NCI-H146 treated with DMSO at 0.1 percent for 48 hours (cell line): ENCODE results near the gene FNDC3A.
"Not testable (repeated sequence)": the region's sequence is repeated elsewhere in the genome, so short reads cannot be mapped to it uniquely, and the experiment has no call there.

Experiments
- DNase-seq: peaks from one replicate; lab custom pipeline; 2025; ENCODE audit not compliant: unreplicated experiment; lab: John Stamatoyannopoulos, UW

The FNDC3A gene

DNA sequence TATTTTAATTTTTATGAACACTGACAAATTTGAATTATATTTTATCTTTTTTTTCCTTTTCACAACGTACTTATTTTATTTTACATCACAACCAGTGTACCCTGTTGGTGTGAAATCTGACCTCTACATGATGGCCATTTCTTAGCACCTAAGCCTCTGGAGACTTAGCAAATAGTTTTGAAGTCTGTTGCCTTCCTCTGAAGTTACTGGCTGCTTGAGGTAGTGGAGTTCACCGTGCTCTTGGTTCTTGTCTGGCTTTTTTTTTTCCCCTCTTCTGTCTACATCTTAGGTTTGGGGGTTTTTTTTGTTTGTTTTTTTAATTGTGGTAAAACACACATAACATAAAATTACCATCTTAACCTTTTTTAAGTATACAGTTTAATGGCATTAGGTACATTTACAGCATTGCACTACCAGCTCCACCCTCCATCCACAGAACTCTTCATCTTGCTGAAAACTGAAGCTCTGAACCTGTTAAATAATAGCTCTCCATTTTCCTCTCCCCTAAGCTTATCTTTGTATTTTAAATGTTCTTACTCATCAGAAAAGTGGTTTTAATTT, 150.3 kb downstream of the FNDC3A start:
- no peak for DNase-seq

DNA sequence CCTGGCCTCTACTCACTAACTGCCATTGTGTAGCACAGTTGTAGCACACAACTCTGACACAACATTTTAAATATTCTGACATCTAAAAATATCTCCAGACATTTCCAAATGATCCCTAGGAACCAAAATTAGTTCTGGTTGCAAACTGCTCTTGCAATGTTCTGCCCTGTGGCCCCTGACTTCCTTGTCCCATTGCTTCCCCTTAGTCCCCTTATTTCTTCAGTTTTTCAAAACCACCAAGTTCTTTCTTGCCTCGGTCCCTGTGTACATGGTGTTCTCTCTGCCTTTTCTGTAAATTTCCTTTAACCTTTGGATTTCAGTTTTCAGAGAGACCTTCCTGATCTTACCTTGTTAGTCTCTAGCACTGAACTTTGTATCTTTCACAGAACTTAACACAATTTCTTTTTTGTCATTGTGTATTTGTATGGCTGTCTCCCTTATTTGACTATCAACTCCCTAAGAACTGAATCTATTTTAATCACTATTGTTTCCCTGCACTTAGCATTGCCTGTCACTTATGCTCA, 156.8 kb downstream of the FNDC3A start:
- no peak for DNase-seq

DNA sequence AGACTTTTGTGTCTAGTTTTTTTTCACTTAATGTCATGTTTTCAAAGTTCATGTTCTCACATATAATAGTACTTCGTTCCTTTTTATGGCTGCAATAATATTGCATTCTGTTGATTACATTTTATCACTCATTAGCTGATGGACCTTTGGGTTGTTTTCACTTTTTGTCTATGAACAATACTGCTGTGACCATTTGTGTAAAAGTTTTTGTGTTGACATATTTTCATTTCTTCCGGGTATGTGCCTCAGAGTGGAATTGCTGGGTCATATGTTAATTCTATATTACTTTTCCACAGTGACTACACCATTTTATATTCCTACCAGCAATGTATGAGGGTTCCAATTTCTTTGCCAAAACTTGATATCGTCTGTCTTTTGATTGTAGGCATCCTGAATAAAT, 158.6 kb downstream of the FNDC3A start:
- DNase-seq, result no peak

DNA sequence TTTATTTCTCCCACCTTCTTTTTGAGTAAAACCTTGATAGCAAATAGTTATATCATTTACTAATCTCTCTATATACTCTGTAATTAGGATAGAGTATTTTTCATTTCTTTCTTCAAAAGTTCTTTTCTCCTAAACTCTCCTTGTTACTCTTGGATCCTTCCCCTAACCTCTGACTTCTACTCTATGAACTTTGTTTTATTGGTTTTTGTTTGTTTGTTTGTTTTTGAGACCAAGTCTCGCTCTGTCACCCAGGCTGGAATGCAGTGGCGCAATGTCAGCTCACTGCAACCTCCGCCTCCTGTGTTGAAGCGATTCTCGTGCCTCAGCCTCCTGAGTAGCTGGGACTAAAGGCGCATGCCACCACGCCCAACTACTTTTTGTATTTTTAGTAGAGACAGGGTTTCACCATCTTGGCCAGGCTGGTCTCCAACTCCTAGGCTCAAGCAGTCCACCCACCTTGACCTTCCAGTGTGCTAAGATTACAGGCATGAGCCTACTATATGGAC, 161.5 kb downstream of the FNDC3A start:
- not testable (repeated sequence) for DNase-seq

DNA sequence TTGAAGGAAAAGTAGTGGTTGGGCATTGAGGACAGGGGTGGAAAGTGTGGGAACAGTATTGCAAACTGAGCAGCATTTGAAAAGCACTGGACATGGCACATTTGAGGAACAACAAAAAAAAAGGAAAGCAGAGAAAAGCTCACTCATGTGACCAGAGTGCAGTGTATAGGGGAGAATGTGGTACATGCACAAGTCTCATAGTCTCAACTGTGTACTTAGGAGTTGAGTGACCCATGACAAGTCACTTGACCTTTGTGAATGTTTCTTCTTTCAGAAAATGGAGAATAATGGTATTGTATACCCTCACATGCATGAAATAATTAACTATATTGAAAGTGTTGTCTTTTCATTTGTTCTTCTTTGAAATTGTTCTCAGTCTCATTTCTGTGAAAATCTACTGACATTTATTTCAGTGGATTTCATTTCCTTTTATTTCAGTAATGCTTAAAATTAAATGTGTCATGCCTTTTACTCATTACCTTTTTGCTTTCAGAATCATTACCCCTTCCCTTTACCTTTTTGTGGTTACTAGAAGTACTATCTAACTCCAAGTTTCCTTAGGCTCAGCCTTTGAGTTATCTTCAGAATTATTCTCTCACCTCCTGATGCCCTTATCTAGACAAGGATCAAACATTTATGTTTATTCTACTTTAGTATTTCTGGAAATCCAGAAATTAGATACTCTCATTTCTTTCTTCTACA, 165.3 kb downstream of the FNDC3A start:
- no peak for DNase-seq

DNA sequence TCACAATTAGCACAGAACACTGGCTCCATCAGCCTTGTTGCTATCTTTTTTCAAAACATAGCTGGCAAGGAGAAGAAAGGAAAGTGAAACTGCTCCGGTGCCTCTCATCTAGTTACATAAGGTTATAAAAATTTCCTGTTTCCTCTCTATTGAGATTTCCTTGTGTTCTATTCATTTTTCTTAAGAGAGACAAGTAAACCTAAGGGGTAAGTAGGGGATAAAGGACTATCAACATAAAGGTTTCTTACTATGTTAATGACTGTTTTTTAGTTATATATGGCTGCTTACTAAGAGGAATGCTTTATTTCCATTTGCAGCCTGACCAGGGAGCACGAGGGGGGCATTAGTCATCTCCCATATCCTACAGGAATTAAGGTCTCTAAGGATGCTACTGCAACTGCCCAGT, 171.2 kb downstream of the FNDC3A start:
- DNase-seq, result no peak

DNA sequence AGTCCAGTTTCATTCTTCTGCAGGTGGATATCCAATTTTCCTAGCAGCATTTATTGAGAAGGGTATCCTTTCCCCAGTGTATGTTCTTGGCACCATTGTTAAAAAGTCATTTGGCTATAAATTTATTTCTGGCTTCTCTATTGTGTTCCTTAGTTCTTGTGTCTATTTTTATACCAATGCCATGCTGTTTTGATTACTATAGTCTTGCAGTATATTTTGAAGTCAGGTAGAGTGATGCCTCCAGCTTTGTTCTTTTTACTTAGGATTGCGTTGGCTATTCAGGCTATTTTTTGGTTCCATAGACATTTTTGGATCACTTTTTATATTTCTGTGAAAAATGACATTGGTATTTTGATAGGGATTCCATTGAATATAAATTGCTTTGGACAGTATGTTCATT, 172.7 kb downstream of the FNDC3A start:
- no peak for DNase-seq

DNA sequence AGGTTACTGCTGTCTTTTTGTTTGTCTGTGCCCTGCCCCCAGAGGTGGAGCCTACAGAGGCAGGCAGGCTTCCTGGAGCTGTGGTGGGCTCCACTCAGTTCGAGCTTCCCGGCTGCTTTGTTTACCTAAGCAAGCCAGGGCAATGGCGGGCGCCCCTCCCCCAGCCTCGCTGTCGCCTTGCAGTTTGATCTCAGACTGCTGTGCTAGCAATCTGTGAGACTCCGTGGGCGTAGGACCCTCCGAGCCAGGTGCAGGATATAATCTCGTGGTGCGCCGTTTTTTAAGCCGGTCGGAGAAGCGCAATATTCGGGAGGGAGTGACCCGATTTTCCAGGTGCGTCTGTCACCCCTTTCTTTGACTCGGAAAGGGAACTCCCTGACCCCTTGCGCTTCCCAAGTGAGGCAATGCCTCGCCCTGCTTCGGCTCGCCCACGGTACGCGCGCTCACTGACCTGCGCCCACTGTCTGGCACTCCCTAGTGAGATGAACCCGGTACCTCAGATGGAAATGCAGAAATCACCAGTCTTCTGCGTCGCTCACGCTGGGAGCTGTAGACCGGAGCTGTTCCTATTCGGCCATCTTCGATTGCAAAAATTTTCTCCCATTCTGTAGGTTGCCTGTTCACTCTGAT, 182.4 kb downstream of the FNDC3A start:
- not testable (repeated sequence) for DNase-seq

DNA sequence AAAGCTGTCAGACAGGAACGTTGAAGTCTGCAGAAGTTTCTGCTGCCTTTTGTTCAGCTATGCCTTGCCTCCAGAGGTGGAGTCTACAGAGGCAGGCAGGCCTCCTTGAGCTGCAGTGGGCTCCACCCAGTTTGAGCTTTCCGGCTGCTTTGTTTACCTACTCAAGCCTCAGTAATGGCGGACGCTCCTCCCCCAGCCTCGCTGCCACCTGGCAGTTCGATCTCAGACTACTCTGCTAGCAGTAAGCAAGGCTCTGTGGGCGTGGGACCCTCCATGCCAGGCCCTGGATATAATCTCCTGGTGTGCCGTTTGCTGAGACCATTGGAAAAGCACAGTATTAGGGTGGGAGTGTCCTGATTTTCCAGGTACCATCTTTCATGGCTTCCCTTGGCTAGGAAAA, 187.4 kb downstream of the FNDC3A start:
- DNase-seq, result not testable (repeated sequence)

DNA sequence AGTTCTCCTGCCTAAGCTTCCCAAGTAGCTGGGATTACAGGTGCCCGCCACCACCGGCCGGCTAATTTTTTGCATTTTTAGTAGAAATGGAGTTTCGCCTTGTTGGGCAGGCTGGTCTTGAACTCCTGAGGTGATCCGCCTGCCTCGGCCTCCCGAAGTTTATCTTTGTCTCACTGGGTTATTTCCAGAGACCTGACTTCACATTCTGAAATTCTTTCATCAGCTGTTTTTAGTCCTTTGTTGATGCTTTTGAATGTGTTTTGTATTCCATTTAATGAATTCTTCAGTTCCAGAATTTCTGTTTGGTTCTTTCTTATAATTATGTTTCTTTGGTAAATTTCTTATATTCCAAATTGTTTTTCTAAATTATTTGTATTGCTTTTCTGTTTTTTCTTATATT, 189.0 kb downstream of the FNDC3A start:
- DNase-seq, result no peak

DNA sequence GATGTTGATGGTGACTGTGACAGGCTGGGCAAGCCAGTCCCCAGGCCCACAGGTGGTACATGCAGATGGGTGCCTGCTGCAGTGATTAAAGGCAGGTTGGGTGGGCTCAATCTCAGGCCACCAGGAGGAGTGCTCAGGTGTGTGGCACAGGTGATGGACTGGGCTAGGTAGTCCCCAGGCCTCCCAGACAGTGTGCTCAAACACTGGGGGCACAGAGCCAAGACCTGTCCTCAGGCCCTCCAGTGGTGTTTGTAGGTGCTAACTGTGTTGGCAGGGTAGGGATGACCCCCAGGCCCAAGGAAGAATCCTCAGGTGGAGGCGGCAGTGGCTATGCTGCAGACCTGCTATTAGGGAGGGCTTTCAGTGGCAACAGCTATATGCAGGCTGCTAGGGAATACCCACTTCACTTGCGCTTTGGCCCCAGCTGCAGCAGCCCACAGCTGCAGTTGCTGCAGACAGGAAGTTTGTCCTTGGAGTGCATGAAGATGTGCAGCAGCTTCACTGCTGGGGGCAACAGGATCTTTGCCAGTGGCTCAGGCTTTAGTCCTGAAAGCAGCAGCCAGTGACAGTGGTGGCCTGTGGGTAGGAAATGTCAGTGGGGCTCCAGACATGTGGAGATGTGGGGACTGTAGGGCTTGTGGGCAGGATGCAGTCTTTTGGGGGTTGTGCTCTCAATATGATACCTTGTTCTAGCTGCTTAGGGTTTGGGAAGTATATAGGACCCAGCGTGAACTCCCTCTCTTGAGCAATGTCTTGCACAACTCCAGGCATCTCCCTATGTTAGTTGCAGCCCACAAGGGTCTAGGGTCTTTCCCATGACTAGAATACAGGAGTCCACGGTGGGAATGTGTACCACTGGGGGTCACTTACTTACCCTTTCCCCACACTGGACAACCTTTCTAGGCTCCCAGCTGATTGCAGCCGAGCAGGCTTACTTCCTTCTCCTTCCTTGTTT, 190.4 kb downstream of the FNDC3A start:
- no peak for DNase-seq

DNA sequence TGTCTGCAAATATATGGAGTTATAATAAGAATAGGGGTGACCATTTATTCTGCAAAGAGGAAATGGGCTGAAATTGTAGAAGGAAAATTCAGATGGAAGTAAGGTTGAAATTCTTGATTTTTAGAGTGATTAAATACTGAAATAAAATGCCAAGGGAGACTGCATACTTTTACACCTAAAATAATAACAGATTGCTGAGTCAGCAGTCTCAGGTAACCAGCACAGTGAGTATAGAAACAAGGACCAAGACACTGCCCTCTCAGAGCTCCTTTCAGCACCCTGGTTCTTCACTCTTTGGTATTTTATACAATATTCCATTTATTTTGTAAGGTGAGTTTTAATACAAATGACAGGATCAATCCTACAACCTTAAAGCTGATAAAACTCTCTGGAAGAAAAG, 195.6 kb downstream of the FNDC3A start:
- no peak for DNase-seq

DNA sequence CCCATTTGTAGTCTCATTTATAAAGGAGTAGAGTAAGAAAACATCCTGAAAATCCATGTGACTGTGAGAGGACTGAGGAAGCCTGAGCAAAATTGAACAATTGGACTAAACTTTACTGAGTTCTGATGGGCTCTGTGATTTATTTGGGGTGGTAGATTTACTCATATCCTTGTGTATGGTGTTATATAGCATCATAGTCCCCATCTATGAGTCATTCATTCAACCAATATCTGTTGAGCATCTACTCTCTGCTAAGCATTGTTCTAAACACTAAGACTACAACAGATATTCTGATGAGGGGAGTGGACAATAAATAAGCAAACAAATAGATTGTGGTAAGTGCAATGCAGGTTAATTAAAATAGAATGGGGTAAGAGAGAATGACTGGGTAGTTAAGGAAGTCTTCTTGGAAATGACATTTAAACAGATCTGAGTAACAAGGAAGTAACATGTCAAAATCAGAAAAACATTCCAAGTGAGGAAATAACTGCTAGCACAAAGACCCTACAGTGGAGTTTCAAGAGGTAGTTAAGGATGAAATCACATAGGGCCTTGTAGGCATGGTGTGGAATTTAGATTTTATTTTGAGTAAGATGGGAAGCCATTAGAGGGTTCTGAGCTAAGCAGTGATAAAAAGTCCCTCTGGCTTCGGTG, 208.1 kb downstream of the FNDC3A start:
- DNase-seq, result no peak

DNA sequence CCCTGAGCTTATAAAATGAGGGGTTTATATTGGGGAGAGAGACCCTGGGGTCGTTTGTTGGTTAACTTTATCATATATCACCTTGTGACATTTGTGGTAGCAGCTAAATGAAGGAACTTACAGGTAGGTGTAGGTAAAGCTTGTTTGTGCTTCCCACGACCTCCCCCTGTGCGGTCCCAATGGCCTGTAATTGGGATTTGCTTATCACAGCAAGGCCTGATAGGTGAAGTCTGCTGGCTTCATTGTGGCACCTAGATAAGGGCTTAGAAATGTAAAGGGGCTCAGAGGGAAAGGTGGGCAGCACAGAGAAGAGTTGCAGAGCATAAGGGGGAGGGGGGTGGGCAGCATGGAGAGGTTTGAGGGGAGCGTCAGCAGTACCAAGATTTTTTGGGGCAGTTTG, 208.9 kb downstream of the FNDC3A start:
- no peak for DNase-seq

DNA sequence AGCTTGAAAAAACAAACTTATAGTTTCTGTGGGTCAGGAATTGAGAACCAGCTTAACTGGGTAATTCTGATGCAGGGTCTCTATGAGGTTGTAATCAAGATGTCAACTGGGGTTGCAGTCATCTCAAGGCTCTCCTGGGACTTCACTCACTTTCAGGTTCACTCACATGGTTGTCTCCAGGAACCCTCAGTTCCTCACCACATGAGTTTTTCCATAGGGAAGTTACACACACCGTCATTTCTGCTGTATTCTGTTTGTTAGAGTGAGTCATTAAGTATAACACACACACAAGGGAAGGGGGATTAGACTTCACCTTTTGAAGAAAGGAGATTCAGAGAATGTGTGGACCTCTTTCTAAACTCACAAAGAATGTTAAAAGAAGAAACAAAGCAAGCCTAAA, 209.6 kb downstream of the FNDC3A start:
- no peak for DNase-seq

DNA sequence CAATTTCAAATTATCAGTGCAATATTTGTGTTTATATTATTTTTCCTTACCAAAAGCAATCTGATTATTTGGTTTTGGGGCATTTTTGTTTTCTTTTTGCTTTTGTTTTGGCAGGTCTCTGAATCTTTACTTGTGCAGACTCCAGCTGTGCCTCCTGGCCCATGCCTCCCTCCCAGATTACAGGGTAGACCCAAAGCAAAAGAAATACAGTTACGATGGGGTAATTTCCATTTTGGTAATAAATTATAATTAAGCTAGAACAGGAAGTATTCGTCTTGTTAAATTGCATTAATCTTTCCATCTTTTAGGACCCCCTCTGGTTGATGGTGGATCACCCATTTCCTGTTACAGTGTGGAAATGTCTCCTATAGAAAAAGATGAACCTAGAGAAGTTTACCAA, 215.2 kb downstream of the FNDC3A start:
- no peak for DNase-seq

DNA sequence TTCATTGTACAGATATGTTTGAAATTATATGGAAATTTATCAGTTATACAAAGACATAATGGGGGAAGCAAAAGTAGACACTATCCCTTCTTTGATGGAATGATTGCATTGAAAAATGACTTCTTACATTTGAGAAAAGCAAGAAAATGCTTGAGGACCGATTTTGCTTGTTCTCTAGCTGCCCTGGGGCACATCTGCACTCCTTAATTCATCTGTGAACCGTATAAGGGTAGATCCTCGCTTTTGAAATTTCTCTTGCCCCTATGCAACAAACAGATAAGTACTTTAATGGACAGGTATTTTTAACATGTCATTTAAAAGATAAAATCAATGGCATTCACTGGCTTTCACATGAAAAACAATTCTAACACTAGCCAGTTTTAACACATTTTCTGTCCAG, 230.9 kb downstream of the FNDC3A start:
- no peak for DNase-seq

DNA sequence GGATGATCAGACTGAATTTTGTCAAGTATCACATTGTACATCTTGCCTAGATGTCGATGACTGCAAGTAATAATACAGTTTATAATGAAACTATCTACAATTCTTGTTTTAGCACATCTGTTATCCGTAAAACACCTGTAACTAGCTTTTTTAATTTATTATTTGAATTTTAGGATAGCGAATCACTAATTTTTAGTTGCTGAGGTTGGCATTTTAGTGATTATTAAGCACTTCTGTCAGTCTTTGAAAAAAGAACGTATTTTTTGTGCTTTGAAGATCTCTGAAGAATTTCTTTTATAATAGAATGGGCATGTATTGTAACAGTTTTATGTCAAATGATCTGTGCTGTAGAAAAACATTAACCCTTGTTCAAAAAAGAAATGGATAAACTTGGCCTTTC, 232.9 kb downstream of the FNDC3A start:
- no peak for DNase-seq

DNA sequence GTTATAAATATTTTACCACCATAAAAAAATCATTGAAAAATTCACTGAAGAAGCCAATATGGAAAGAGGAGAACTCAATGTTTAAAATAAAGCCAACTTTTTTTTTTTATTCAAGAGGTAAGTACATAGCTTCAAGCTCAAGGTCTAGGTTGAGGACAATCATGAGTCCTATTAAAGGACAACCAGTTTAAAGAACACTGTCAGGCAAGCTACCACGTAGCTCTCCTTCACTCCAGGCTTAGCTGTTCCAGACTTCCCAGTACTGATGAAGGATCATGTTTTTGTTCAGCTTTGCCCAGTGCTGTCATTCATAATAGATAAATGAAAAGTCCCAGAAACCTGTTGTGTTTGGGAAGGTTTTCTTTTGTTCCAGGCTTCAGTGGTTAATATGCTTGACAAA, 234.4 kb downstream of the FNDC3A start:
- DNase-seq, result no peak

DNA sequence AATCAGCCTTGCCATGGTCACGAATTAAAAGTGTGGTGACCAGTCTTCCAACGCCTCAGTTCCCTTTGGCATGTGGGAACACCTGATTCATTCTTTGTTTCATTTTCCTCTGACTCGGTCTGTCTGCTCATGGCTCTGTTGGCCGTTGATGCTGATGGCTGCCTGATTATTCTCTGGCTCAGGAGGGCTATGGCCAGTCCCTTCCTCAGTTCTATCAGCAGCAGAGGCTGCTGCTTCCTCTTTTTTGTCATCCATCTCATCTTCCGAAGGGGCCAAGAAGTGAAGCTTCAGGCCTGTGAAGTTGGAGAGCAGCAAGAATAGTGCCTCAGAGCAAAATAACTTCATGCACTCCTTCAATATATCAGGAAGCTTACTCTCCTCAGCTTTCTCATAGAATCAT, 235.0 kb downstream of the FNDC3A start:
- no peak for DNase-seq

DNA sequence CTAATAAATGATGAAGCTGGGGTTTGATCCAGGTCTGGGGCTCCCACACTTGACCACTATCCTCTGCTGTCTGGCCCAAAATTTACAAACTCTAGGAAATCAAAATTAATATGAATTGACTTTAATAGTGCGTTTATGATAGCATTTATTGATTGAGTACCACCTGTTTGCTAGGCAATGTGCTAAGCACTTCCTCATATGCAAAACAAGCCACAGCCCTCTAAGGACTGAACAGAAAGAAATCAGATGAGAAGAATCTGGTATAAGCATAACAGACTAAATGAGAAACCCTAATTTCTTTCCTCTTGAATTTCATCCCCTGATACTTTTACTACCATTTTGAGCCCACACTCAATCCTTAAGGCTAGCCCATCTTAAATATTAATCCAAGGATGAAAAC, 237.8 kb downstream of the FNDC3A start:
- DNase-seq, result no peak
